ENCODE data around the gene ADISSP.

The ADISSP gene

DNA sequence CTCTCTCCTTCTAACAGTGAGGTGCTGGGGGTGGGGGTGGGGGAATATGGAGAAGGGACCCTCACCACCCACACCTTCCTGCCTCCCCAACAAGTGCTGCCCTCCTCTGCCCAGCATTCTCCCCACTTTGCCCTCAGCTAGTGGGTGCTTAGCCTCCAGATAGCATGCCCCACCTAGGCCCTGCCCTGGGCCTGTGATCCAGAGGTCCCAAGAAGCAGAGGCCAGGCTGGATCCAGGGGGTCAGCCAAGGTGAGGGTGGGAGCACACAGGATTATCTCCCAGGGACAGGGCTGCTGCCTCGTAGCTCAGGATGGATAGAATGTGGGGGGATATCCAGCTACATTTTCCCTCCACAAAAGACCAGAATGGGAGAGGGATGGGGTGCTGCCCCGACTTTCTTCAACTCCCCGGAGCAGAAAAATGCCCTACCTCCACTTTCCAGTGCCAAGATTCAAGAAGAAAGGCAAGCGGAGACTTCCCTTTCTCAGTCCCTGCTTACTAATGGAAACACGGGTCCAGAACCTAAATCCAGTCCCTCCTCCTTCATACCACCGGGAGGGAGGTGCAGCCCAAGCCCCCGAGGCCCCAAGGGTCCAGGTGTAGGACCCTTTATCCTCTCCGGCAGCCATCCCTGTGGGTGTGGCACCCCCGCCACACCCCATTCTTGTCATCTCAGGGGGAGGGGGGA lies 987 bp downstream of the ADISSP start:
- H3K4me3 ChIP-seq (replicated peaks; ENCODE audit: low read depth, low read length), result peak overlapping the region; percentile 72
- no peak for DNase-seq (ENCODE audit: low read depth)
- TF ChIP-seq, protein P1, sequence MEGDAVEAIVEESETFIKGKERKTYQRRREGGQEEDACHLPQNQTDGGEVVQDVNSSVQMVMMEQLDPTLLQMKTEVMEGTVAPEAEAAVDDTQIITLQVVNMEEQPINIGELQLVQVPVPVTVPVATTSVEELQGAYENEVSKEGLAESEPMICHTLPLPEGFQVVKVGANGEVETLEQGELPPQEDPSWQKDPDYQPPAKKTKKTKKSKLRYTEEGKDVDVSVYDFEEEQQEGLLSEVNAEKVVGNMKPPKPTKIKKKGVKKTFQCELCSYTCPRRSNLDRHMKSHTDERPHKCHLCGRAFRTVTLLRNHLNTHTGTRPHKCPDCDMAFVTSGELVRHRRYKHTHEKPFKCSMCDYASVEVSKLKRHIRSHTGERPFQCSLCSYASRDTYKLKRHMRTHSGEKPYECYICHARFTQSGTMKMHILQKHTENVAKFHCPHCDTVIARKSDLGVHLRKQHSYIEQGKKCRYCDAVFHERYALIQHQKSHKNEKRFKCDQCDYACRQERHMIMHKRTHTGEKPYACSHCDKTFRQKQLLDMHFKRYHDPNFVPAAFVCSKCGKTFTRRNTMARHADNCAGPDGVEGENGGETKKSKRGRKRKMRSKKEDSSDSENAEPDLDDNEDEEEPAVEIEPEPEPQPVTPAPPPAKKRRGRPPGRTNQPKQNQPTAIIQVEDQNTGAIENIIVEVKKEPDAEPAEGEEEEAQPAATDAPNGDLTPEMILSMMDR (IDR thresholded peaks at IDR 0.05; ENCODE audit: low read length, missing control alignments), result no peak

DNA sequence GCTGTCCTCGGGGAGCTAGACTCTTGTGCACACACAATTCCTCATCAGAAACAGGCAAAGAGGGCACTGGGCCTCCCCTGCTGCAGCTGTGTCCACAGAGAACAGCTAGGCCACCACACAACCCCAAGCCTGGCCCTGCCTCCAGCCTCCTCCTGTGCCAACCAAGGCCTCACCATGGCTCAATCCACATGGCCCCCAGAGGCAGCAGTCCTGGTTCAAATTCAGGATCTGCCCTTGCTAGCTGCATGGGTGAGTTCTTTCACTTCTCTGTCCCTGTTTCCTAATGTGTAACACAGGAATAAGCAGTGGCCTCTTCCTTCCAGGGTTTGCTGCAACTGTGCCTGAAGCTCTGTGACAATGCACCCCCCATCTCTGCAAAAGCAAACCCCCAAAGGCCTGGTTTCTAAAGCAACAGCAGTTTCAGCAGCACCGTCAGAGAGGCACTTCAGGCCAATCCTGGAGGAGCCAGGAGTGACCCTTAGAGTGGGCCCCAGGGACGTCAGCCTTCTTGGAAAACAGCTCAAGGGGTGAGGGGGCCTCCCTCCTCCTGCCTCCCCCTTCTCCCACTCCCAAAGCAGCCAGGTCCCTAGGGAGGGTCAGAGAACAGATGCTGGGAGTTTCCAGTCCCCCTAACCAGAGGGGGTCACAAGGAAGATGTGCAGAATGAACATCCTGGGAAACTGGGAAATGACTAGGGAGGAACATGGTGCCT lies 2.2 kb downstream of the ADISSP start:
- H3K4me3 ChIP-seq (replicated peaks; ENCODE audit: low read depth, low read length), result no peak overlapping the region
- no peak for DNase-seq (ENCODE audit: low read depth)
- TF ChIP-seq, protein P1 (IDR thresholded peaks at IDR 0.05; ENCODE audit: low read length, missing control alignments), result no peak

DNA sequence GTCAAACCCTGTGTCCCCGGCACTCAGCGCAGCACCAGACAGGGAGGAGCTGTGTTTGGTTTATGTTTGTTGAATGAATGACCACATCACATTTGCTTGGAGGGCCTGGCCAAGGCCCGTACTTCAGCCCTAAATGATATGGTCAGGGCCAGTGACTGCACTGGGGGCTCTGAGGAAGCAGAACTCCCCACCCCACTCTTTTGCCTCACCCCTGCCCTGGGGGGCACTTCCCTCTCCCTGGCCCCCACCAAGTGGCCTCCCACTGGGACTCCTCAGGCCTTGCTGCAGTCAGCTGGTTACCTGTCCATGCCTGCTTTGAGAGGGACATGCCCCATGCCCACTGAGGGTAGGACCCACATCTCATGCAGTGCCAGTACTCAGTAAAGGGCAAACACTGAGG lies 2.9 kb downstream of the ADISSP start:
- no peak overlapping the region for H3K4me3 ChIP-seq (replicated peaks; ENCODE audit: low read depth, low read length)
- TF ChIP-seq, protein P1 (IDR thresholded peaks at IDR 0.05; ENCODE audit: low read length, missing control alignments), result no peak
- DNase-seq (ENCODE audit: low read depth), result no peak

DNA sequence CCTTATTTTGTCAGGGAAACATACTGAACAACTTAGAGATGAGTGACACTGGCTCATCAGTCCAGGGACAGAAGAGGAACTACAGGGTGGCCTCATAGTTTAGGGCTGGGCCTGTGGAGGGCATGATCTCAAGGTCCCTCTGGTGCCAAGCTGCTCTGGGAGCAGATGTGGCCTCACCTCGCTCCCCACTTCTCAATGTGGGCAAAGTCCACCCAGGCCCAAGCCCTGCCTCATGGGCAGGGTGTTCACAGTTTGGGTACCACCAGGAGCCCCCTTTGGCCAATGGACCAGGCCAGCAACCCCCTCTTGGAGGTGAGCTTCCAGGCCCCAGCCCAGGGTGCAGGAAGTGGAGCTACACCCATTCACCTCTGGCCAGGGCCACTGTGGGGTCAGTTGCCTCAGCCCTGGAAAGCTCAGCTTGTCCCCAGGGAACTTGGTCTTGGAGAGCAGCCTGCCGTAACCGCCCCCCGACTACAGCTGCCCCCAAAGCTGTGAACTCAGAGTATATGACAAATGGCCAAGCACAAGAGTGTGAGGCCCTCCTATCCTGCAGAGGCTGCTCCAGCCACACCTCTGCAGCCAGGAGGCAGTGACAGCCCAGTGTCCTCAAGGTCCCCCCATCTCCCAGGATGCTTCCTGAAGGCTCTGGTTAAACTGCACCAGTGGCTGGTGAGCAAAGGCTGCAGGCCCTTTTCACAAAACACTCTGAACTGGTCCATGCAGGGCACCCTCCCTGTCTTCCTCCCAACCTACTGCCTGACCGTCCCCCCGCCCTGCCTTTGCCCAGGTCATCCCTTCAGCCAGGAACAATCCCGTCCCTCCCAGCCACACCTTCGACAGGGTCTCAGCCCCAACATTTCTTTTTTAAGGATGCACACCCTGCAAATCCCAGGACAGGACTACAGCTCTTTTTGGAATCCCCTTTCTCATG lies 3.6 kb downstream of the ADISSP start:
- no peak overlapping the region for H3K4me3 ChIP-seq (replicated peaks; ENCODE audit: low read depth, low read length)
- TF ChIP-seq, protein P1 (IDR thresholded peaks at IDR 0.05; ENCODE audit: low read length, missing control alignments), result no peak
- DNase-seq (ENCODE audit: low read depth), result no peak

DNA sequence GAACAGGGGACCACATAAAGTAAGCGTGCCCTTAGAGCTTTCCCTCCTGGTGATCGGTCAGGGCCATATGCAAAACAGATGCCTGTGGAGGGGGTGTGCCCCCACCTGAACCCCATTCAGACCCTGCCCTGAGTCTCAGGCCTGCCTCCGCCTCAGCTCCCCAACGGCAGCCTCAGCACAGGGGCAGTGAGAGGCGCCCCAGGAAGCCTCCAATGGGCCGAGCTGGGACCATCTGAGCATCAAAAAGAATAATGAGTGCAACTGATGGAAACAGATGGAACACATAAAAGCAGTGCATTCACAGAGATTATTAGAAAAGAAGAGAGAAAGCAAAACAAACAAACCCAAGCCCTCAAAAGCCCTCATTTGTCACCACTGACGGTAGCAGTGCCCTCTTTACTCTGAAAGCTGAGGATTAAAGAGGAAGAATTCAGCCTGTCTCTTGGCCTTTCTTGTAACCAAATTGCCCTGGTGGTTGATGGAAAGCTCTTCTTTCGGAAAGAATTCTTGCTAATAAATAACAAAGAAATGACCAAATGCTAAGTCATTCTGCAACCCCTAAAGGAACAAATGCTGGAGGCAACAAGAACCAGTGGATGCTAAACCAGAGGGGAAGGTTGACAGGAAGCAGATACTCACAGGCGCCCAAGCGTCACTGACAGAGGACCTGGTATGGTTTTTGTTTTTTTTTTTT lies 6.8 kb downstream of the ADISSP start:
- no peak for DNase-seq (ENCODE audit: low read depth)
- TF ChIP-seq, protein P1 (IDR thresholded peaks at IDR 0.05; ENCODE audit: low read length, missing control alignments), result no peak
- no peak overlapping the region for H3K4me3 ChIP-seq (replicated peaks; ENCODE audit: low read depth, low read length)

DNA sequence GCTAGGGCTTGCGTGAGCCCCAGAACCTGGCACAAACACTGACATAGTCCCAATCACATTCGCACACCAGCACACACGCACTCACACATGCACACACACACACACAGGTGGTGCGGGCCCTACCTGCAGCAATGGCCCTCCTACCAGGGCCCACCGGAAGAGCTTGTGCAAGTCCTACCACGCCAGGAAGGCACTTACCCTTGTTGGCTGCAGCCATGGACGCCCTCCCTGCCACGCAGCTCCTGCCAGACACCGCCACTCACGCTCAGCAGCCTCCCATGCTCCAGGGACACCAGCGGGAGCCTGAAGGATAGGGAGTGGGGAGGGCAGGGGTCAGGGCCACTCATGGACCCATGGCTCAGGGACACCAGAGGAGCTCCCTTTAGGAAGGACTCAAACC lies 7.7 kb downstream of the ADISSP start:
- no peak for DNase-seq (ENCODE audit: low read depth)
- TF ChIP-seq, protein P1 (IDR thresholded peaks at IDR 0.05; ENCODE audit: low read length, missing control alignments), result no peak
- H3K4me3 ChIP-seq (replicated peaks; ENCODE audit: low read depth, low read length), result no peak overlapping the region

All from fibroblast of pulmonary artery (primary cell).